ENCODE measurements around the gene TRIO.

Gene TRIO

GRCh38 chr5:14521748-14522147 lies 378.6 kb downstream of the TRIO start:
- H3K27me3 ChIP-seq (ENCODE audit: low read depth): no peaks in the 10 kb centered on the region
- no peaks in the 10 kb centered on the region for H3K4me1 ChIP-seq
- DNase-seq (ENCODE audit: low spot score in 2 of 2): no peak
- no peaks in the 10 kb centered on the region for H3K9me3 ChIP-seq
- H3K36me3 ChIP-seq (replicated peaks): no peaks in the 10 kb centered on the region
- in situ Hi-C loops (cut with MboI; ENCODE audit: low sequenced_read_pairs): no loop called here
- H3K4me3 ChIP-seq: no peak overlapping the region

- H3K9me3 ChIP-seq: no peaks in the 10 kb centered on the region
- H3K4me1 ChIP-seq: no peaks in the 10 kb centered on the region
- no peak for DNase-seq (ENCODE audit: low spot score in 2 of 2)
- H3K36me3 ChIP-seq (replicated peaks): no peaks in the 10 kb centered on the region
- in situ Hi-C loops (cut with MboI; ENCODE audit: low sequenced_read_pairs): no loop called here
- H3K4me3 ChIP-seq: no peak overlapping the region
- no peaks in the 10 kb centered on the region for H3K27me3 ChIP-seq (ENCODE audit: low read depth)
Observed at GRCh38 chr5:14522721-14523120, 379.6 kb downstream of the TRIO start.

GRCh38 chr5:14523243-14524034 lies 380.3 kb downstream of the TRIO start:
- H3K36me3 ChIP-seq (replicated peaks): no peaks in the 10 kb centered on the region
- in situ Hi-C loops (cut with MboI; ENCODE audit: low sequenced_read_pairs): no loop called here
- no peak overlapping the region for H3K4me3 ChIP-seq
- no peaks in the 10 kb centered on the region for H3K9me3 ChIP-seq
- H3K4me1 ChIP-seq: no peaks in the 10 kb centered on the region
- DNase-seq (ENCODE audit: low spot score in 2 of 2): no peak
- no peaks in the 10 kb centered on the region for H3K27me3 ChIP-seq (ENCODE audit: low read depth)

- no peak overlapping the region for H3K4me3 ChIP-seq
- no peak for DNase-seq (ENCODE audit: low spot score in 2 of 2)
- no peaks in the 10 kb centered on the region for H3K4me1 ChIP-seq
- H3K36me3 ChIP-seq (replicated peaks): no peaks in the 10 kb centered on the region
- no peaks in the 10 kb centered on the region for H3K9me3 ChIP-seq
- in situ Hi-C loops (cut with MboI; ENCODE audit: low sequenced_read_pairs): no loop called here
- H3K27me3 ChIP-seq (ENCODE audit: low read depth): no peaks in the 10 kb centered on the region
Observed at GRCh38 chr5:14525397-14525796, 382.3 kb downstream of the TRIO start.

- no peak overlapping the region for H3K4me3 ChIP-seq
- H3K4me1 ChIP-seq: no peaks in the 10 kb centered on the region
- no peak for DNase-seq (ENCODE audit: low spot score in 2 of 2)
- no peaks in the 10 kb centered on the region for H3K36me3 ChIP-seq (replicated peaks)
- H3K9me3 ChIP-seq: no peaks in the 10 kb centered on the region
- in situ Hi-C loops (cut with MboI; ENCODE audit: low sequenced_read_pairs): no loop called here
- H3K27me3 ChIP-seq (ENCODE audit: low read depth): no peaks in the 10 kb centered on the region
Observed at GRCh38 chr5:14526493-14526892, 383.4 kb downstream of the TRIO start.

- in situ Hi-C loops (cut with MboI; ENCODE audit: low sequenced_read_pairs): no loop called here
- no peaks in the 10 kb centered on the region for H3K9me3 ChIP-seq
- H3K4me3 ChIP-seq: no peak overlapping the region
- H3K27me3 ChIP-seq (ENCODE audit: low read depth): no peaks in the 10 kb centered on the region
- DNase-seq (ENCODE audit: low spot score in 2 of 2): no peak
- H3K36me3 ChIP-seq (replicated peaks): no peaks in the 10 kb centered on the region
- H3K4me1 ChIP-seq: no peaks in the 10 kb centered on the region
Observed at GRCh38 chr5:14528115-14528514, 385.0 kb downstream of the TRIO start.

- H3K4me1 ChIP-seq: no peaks in the 10 kb centered on the region
- no peak for DNase-seq (ENCODE audit: low spot score in 2 of 2)
- no peaks in the 10 kb centered on the region for H3K36me3 ChIP-seq (replicated peaks)
- no peaks in the 10 kb centered on the region for H3K27me3 ChIP-seq (ENCODE audit: low read depth)
- in situ Hi-C loops (cut with MboI; ENCODE audit: low sequenced_read_pairs): no loop called here
- no peaks in the 10 kb centered on the region for H3K9me3 ChIP-seq
- no peak overlapping the region for H3K4me3 ChIP-seq
Observed at GRCh38 chr5:14528926-14529325, 385.8 kb downstream of the TRIO start.

- Histone ChIP-seq H3K4me3 (no peak overlapping the region), H3K27me3 (ENCODE audit: low read depth) (no peaks in the 10 kb centered on the region), H3K4me1 (no peaks in the 10 kb centered on the region), H3K36me3 (replicated peaks) (no peaks in the 10 kb centered on the region), H3K9me3 (no peaks in the 10 kb centered on the region)
- in situ Hi-C loops (cut with MboI; ENCODE audit: low sequenced_read_pairs): no loop called here
- DNase-seq (ENCODE audit: low spot score in 2 of 2): no peak
Observed at GRCh38 chr5:14531668-14532067, 388.5 kb downstream of the TRIO start.

- H3K36me3 ChIP-seq (replicated peaks): no peaks in the 10 kb centered on the region
- H3K4me3 ChIP-seq: no peak overlapping the region
- in situ Hi-C loops (cut with MboI; ENCODE audit: low sequenced_read_pairs): no loop called here
- H3K9me3 ChIP-seq: no peaks in the 10 kb centered on the region
- no peaks in the 10 kb centered on the region for H3K27me3 ChIP-seq (ENCODE audit: low read depth)
- no peaks in the 10 kb centered on the region for H3K4me1 ChIP-seq
- no peak for DNase-seq (ENCODE audit: low spot score in 2 of 2)
Observed at GRCh38 chr5:14532180-14532579, 389.0 kb downstream of the TRIO start.

GRCh38 chr5:14534773-14535172 lies 391.6 kb downstream of the TRIO start:
- no peaks in the 10 kb centered on the region for H3K9me3 ChIP-seq
- no peaks in the 10 kb centered on the region for H3K27me3 ChIP-seq (ENCODE audit: low read depth)
- no peak for DNase-seq (ENCODE audit: low spot score in 2 of 2)
- in situ Hi-C loops (cut with MboI; ENCODE audit: low sequenced_read_pairs): no loop called here
- no peak overlapping the region for H3K4me3 ChIP-seq
- H3K4me1 ChIP-seq: no peaks in the 10 kb centered on the region
- no peaks in the 10 kb centered on the region for H3K36me3 ChIP-seq (replicated peaks)

- in situ Hi-C loops (cut with MboI; ENCODE audit: low sequenced_read_pairs): no loop called here
- no peaks in the 10 kb centered on the region for H3K27me3 ChIP-seq (ENCODE audit: low read depth)
- DNase-seq (ENCODE audit: low spot score in 2 of 2): no peak
Observed at GRCh38 chr5:14545308-14545707, 402.2 kb downstream of the TRIO start.

GRCh38 chr5:14545862-14546261 lies 402.7 kb downstream of the TRIO start:
- Histone ChIP-seq H3K4me3 (no peak overlapping the region), H3K36me3 (replicated peaks) (no peaks in the 10 kb centered on the region), H3K27me3 (ENCODE audit: low read depth) (no peaks in the 10 kb centered on the region), H3K4me1 (no peaks in the 10 kb centered on the region), H3K9me3 (no peaks in the 10 kb centered on the region)
- DNase-seq (ENCODE audit: low spot score in 2 of 2): no peak
- in situ Hi-C loops (cut with MboI; ENCODE audit: low sequenced_read_pairs): no loop called here

More at GRCh38 chr5:14545308-14545707, 402.2 kb downstream of the TRIO start:
- Histone ChIP-seq H3K4me1 (no peaks in the 10 kb centered on the region), H3K4me3 (no peak overlapping the region), H3K9me3 (no peaks in the 10 kb centered on the region), H3K36me3 (replicated peaks) (no peaks in the 10 kb centered on the region)

GRCh38 chr5:14547666-14548065 lies 404.5 kb downstream of the TRIO start:
- H3K4me3 ChIP-seq: no peak overlapping the region
- no peaks in the 10 kb centered on the region for H3K36me3 ChIP-seq (replicated peaks)
- H3K9me3 ChIP-seq: no peaks in the 10 kb centered on the region
- no peak for DNase-seq (ENCODE audit: low spot score in 2 of 2)
- H3K27me3 ChIP-seq (ENCODE audit: low read depth): no peaks in the 10 kb centered on the region
- H3K4me1 ChIP-seq: no peaks in the 10 kb centered on the region
- in situ Hi-C loops (cut with MboI; ENCODE audit: low sequenced_read_pairs): no loop called here

- H3K4me1 ChIP-seq: no peaks in the 10 kb centered on the region
- no peaks in the 10 kb centered on the region; the same call in 1 of the 2 replicates for H3K9me3 ChIP-seq
- H3K27me3 ChIP-seq (ENCODE audit: low read depth): no peaks in the 10 kb centered on the region
- no peak for DNase-seq (ENCODE audit: low spot score in 2 of 2)
- in situ Hi-C loops (cut with MboI; ENCODE audit: low sequenced_read_pairs): no loop called here
- no peaks in the 10 kb centered on the region for H3K36me3 ChIP-seq (replicated peaks)
- no peak overlapping the region for H3K4me3 ChIP-seq
Observed at GRCh38 chr5:14551211-14551610, 408.1 kb downstream of the TRIO start.

GRCh38 chr5:14552017-14552416 lies 408.9 kb downstream of the TRIO start:
- DNase-seq (ENCODE audit: low spot score in 2 of 2): no peak
- Histone ChIP-seq H3K36me3 (replicated peaks) (no peaks in the 10 kb centered on the region), H3K4me3 (no peak overlapping the region), H3K4me1 (no peaks in the 10 kb centered on the region), H3K27me3 (ENCODE audit: low read depth) (no peaks in the 10 kb centered on the region), H3K9me3 (no peaks in the 10 kb centered on the region; the same call in 1 of the 2 replicates)
- in situ Hi-C loops (cut with MboI; ENCODE audit: low sequenced_read_pairs): no loop called here

Data from HAP-1 (cell line).